Uterus (tissue), 4 donors: ENCODE data around the gene ASMTL. TPM values are rescaled to one million over a fixed set of nuclear protein-coding genes. Genes with fewer than 3 reads are reported as not detected.

Experiments used
- DNase-seq, 2 donors: peaks; one replicate each; pipeline ENCODE4 v3.0.0-alpha.2; 2019 to 2020
- H3K27ac ChIP-seq, 2 donors: fragments of 200-600 bp; sonication (generic); 1 replicate in 1 of 2; 2 replicates in 1 of 2; pipeline ENCODE4 v1.5.1; 2016 to 2018
- H3K27me3 ChIP-seq, 2 donors: fragments of 200-600 bp; sonication (generic); one replicate each; pipeline ENCODE4 v1.5.1; 2018 to 2019; ENCODE audit warnings: control low read depth in 1 of 2
- H3K36me3 ChIP-seq, 2 donors: fragments of 200-600 bp; sonication (generic); one replicate each; pipeline ENCODE4 v1.5.1; 2019; ENCODE audit warnings: control low read depth in 1 of 2
- H3K4me1 ChIP-seq, 2 donors: fragments of 200-600 bp; sonication (generic); one replicate each; pipeline ENCODE4 v1.5.1; 2018 to 2019; ENCODE audit warnings: control low read depth in 1 of 2
- H3K4me3 ChIP-seq, 2 donors: fragments of 200-600 bp; sonication (generic); 1 replicate in 1 of 2; 2 replicates in 1 of 2; pipeline ENCODE4 v1.5.1; 2018 to 2019; ENCODE audit warnings: mild to moderate bottlenecking in 1 of 2
- H3K9me3 ChIP-seq, 2 donors: fragments of 200-600 bp; sonication (generic); one replicate each; pipeline ENCODE4 v1.5.1; 2019; ENCODE audit warnings: control low read depth in 1 of 2
- POLR2A ChIP-seq, 2 donors: fragments of 450-650 bp; IDR thresholded peaks; one replicate each; pipeline ENCODE4 v1.6.1; 2016; ENCODE audit warnings: antibody characterized with exemption in 2 of 2, mild to moderate bottlenecking in 1 of 2, moderate library complexity in 1 of 2
- intact Hi-C: fragments of 100-400 bp; cut with DNase I; formaldehyde crosslinking; loops from one replicate; pipeline ENCODE4 v1.15.1; 2023; ENCODE audit warnings: low total_unique reads
- total RNA-seq, 4 donors: library from RNA; depleted of rRNA in 3 of 4; stranded (reverse); fragments of >200 nt in 3 of 4; gene quantifications; one replicate each; pipeline versions ENCODE4 v1.1.0 to v1.2.4, GENCODE V29; 2014 to 2023
- TF ChIP-seq, protein P1 (sequence below), 4 experiments: fragments of 200-600 bp in 2 of 4; fragments of 450-650 bp in 2 of 4; sonication (generic) in 2 of 4; IDR thresholded peaks; one replicate each; pipeline ENCODE4 v1.5.1; 2016 to 2019; ENCODE audit warnings: antibody characterized with exemption in 4 of 4, mild to moderate bottlenecking in 2 of 4, moderate library complexity in 1 of 4
- donor health status: DM: yes; HTN: yes; CAD: no.

ASMTL gene, protein sequence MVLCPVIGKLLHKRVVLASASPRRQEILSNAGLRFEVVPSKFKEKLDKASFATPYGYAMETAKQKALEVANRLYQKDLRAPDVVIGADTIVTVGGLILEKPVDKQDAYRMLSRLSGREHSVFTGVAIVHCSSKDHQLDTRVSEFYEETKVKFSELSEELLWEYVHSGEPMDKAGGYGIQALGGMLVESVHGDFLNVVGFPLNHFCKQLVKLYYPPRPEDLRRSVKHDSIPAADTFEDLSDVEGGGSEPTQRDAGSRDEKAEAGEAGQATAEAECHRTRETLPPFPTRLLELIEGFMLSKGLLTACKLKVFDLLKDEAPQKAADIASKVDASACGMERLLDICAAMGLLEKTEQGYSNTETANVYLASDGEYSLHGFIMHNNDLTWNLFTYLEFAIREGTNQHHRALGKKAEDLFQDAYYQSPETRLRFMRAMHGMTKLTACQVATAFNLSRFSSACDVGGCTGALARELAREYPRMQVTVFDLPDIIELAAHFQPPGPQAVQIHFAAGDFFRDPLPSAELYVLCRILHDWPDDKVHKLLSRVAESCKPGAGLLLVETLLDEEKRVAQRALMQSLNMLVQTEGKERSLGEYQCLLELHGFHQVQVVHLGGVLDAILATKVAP
- total RNA-seq: 10 to 100 TPM in 2 of 4 donors, 1 to 10 TPM in 2; 6.4 to 43.5 (median 11.1) TPM

DNA sequence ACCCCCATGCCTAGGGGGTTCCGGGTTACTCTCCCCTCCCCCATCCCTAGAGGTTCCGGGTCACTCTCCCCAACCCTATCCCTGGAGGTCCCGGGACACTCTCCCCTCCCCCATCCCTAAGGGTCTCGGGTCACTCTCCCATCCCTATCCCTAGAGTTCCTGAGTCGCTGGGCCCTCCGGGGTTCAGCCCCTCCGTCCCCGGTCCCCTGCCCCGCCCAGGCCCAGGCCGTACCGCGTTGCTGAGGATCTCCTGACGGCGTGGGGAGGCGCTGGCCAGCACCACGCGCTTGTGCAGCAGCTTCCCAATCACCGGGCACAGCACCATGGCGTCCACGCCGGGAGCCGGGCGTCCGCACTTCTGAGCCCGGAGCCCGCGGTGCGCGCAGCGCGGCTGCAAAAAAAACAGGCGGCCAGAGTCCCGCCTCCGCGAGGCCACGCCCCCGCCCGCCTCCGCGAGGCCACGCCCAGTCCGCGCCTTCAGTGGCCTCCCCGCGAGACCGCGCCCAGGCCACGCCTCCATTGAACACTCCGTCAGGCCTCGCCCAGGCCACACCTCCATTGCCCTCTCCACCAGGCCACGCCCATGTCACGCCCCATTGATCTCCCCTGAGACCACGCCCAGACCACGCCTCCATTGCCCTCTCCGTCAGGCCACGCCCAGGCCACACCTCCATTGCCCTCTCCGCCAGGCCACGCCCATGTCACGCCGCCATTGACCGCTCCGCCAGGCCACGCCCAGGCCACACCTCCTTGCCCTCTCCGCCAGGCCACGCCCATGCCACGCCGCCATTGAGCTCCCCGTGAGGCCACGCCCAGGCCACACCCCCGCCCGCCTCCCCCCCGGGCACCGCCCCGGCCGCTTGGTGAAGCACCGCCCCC is at the start of gene ASMTL:
Gene ASMTL, minus strand, starts transcription at position 394 of the 879 bp plus-strand sequence. Its CDS starts 69 bp downstream, at position 325.
- Histone ChIP-seq H3K27ac (peak within 1 kb of the TSS; percentile 78 to 97), H3K27me3 (no peaks in the 10 kb centered on the region), H3K36me3 (no peaks in the 10 kb centered on the region), H3K4me1 (peaks cover 3 to 10% of the 10 kb centered on the region in 2 donors), H3K4me3 (peak within 1 kb of the TSS; percentile 94 to 100), H3K9me3 (no peaks in the 10 kb centered on the region)
- TF ChIP-seq, protein P1, sequence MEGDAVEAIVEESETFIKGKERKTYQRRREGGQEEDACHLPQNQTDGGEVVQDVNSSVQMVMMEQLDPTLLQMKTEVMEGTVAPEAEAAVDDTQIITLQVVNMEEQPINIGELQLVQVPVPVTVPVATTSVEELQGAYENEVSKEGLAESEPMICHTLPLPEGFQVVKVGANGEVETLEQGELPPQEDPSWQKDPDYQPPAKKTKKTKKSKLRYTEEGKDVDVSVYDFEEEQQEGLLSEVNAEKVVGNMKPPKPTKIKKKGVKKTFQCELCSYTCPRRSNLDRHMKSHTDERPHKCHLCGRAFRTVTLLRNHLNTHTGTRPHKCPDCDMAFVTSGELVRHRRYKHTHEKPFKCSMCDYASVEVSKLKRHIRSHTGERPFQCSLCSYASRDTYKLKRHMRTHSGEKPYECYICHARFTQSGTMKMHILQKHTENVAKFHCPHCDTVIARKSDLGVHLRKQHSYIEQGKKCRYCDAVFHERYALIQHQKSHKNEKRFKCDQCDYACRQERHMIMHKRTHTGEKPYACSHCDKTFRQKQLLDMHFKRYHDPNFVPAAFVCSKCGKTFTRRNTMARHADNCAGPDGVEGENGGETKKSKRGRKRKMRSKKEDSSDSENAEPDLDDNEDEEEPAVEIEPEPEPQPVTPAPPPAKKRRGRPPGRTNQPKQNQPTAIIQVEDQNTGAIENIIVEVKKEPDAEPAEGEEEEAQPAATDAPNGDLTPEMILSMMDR (IDR thresholded peaks at IDR 0.05): peak in 1 of 4 experiments; percentile 3
- TF ChIP-seq POLR2A (IDR thresholded peaks at IDR 0.05): peak; percentile 29 to 71
- DNase-seq: peak; percentile 100
- intact Hi-C loops: loop anchor here (5.0 kb wide), 2 partner anchors 60 to 140 kb away; partner anchors contain the start of genes AKAP17A and SLC25A6

GRCh38 chrX:1502241-1502640 is 49.5 kb upstream of the ASMTL start:
- no peaks in the 10 kb centered on the region for H3K27me3 ChIP-seq
- H3K4me1 ChIP-seq: no peaks in the 10 kb centered on the region
- no peaks in the 10 kb centered on the region for H3K9me3 ChIP-seq
- H3K4me3 ChIP-seq: no peak overlapping the region
- no peaks in the 10 kb centered on the region for H3K36me3 ChIP-seq
- intact Hi-C loops: no loop called here
- no peak for TF ChIP-seq POLR2A (IDR thresholded peaks at IDR 0.05)
- TF ChIP-seq, protein P1 (IDR thresholded peaks at IDR 0.05): no peak
- no peak overlapping the region for H3K27ac ChIP-seq
- DNase-seq: peak in 1 of 2 donors; percentile 5

- Histone ChIP-seq H3K9me3 (no peaks in the 10 kb centered on the region), H3K27ac (peak overlapping the region; percentile 24 to 41), H3K4me3 (no peak overlapping the region), H3K4me1 (no peaks in the 10 kb centered on the region), H3K27me3 (no peaks in the 10 kb centered on the region), H3K36me3 (no peaks in the 10 kb centered on the region)
- no peak for DNase-seq
- intact Hi-C loops: no loop called here
- TF ChIP-seq POLR2A (IDR thresholded peaks at IDR 0.05): no peak
- TF ChIP-seq, protein P1 (IDR thresholded peaks at IDR 0.05): no peak
Measured at GRCh38 chrX:1500701-1501624, 48.3 kb upstream of the ASMTL start.

DNA sequence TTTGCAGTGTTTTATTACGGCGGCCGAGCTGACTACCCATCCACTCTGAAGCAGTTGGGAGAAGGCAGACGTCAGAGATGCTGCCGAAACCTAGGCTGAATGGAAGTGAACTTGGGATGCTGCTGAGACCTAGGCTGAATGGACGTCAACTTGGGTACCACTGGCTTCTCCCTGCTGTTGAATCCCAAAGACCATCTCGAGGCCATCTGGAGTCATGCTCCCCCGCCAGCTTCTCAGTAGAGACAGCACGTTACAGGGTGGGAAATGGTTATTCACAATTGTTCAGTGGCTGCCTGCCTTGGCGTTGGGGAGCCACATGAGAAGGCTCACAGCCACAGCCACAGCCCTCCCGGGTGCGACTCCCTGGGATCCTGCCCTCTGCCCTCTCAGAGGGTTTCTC is 43.4 kb upstream of the ASMTL start:
- H3K4me3 ChIP-seq: no peak overlapping the region
- no peaks in the 10 kb centered on the region for H3K36me3 ChIP-seq
- no peaks in the 10 kb centered on the region for H3K27me3 ChIP-seq
- intact Hi-C loops: no loop called here
- no peak for DNase-seq
- no peak for TF ChIP-seq POLR2A (IDR thresholded peaks at IDR 0.05)
- TF ChIP-seq, protein P1 (IDR thresholded peaks at IDR 0.05): no peak
- H3K4me1 ChIP-seq: no peaks in the 10 kb centered on the region
- H3K27ac ChIP-seq: no peak overlapping the region
- no peaks in the 10 kb centered on the region for H3K9me3 ChIP-seq
